SK-N-SH treated with all-trans-retinoic acid at 6 μM for 48 hours (cell line): Measurements from ENCODE around the gene COPS9.
A peak's percentile ranks its signal among the peaks of the same experiment; 100 is the strongest.

ENCODE experiments used
- ATAC-seq: fragments of 200-7000 bp; cut with Tn5 transposase; 3 replicates; pipeline ENCODE4 v1.9.1; 2020; ENCODE audit warnings: mild to moderate bottlenecking, moderate library complexity
- ARNTL ChIP-seq: fragments of 450-650 bp; formaldehyde crosslinking; IDR thresholded peaks from 2 replicates; pipeline ENCODE4 v1.5.0; 2020; ENCODE audit warnings: low read depth, mild to moderate bottlenecking, moderate library complexity, borderline replicate concordance
- BACH2 ChIP-seq: fragments of 250-450 bp; sonication (Bioruptor Pico); IDR thresholded peaks from 2 replicates; pipeline ENCODE4 v1.9.0; 2021; ENCODE audit warnings: mild to moderate bottlenecking, borderline replicate concordance
- CREB5 ChIP-seq: fragments of 250-450 bp; sonication (Bioruptor Pico); IDR thresholded peaks from 2 replicates; pipeline ENCODE4 v1.5.1; 2020; ENCODE audit warnings: low read depth, mild to moderate bottlenecking, moderate library complexity
- CSRNP3 ChIP-seq: fragments of 250-450 bp; sonication (Bioruptor Pico); IDR thresholded peaks from 2 replicates; pipeline ENCODE4 v1.5.1; 2021; ENCODE audit warnings: mild to moderate bottlenecking, moderate library complexity
- ESRRG ChIP-seq: fragments of 250-450 bp; sonication (Bioruptor Pico); IDR thresholded peaks from 2 replicates; pipeline ENCODE4 v1.6.1; 2021; ENCODE audit warnings: mild to moderate bottlenecking
- GLIS3 ChIP-seq: fragments of 250-450 bp; sonication (Bioruptor Pico); IDR thresholded peaks from 2 replicates; pipeline ENCODE4 v1.5.0; 2020; ENCODE audit warnings: mild to moderate bottlenecking, moderate library complexity
- OSR1 ChIP-seq: fragments of 250-450 bp; sonication (Bioruptor Pico); IDR thresholded peaks from 2 replicates; pipeline ENCODE4 v1.8.0; 2022; ENCODE audit warnings: moderate library complexity, mild to moderate bottlenecking, inconsistent platforms
- PATZ1 ChIP-seq: fragments of 250-450 bp; sonication (Bioruptor Pico); IDR thresholded peaks from 2 replicates; pipeline ENCODE4 v1.8.0; 2020; ENCODE audit warnings: mild to moderate bottlenecking, moderate library complexity, borderline replicate concordance
- POU6F1 ChIP-seq: fragments of 250-450 bp; sonication (Bioruptor Pico); IDR thresholded peaks from 2 replicates; pipeline ENCODE4 v1.8.0; 2021; ENCODE audit warnings: low read depth, mild to moderate bottlenecking, moderate library complexity, borderline replicate concordance
- PPARA ChIP-seq: fragments of 250-450 bp; sonication (Bioruptor Pico); IDR thresholded peaks from 2 replicates; pipeline ENCODE4 v1.5.0; 2020; ENCODE audit warnings: mild to moderate bottlenecking, borderline replicate concordance
- RARB ChIP-seq: fragments of 250-450 bp; sonication (Bioruptor Pico); IDR thresholded peaks from 2 replicates; pipeline ENCODE4 v1.8.0; 2021; ENCODE audit warnings: mild to moderate bottlenecking, moderate library complexity
- SNAI2 ChIP-seq: fragments of 250-450 bp; sonication (Bioruptor Pico); IDR thresholded peaks from 2 replicates; pipeline ENCODE4 v1.5.0; 2020; ENCODE audit warnings: mild to moderate bottlenecking, moderate library complexity
- TOX ChIP-seq: fragments of 250-450 bp; sonication (Bioruptor Pico); IDR thresholded peaks from 2 replicates; pipeline ENCODE4 v1.8.0; 2021; ENCODE audit warnings: mild to moderate bottlenecking, moderate library complexity, borderline replicate concordance
- TSHZ2 ChIP-seq: fragments of 250-450 bp; sonication (Bioruptor Pico); IDR thresholded peaks from 2 replicates; pipeline ENCODE4 v1.5.0; 2020; ENCODE audit warnings: mild to moderate bottlenecking, moderate library complexity
- ZFP3 ChIP-seq: fragments of 250-450 bp; sonication (Bioruptor Pico); IDR thresholded peaks from 2 replicates; pipeline ENCODE4 v1.5.0; 2020; ENCODE audit warnings: mild to moderate bottlenecking, moderate library complexity
- ZFP30 ChIP-seq: fragments of 450-650 bp; formaldehyde crosslinking; IDR thresholded peaks from 2 replicates; pipeline ENCODE4 v1.5.0; 2022; ENCODE audit warnings: mild to moderate bottlenecking, moderate library complexity
- ZNF565 ChIP-seq: fragments of 450-650 bp; formaldehyde crosslinking; conservative IDR thresholded peaks from 2 replicates; pipeline ENCODE4 v1.5.0; 2020; ENCODE audit warnings: low read depth, mild to moderate bottlenecking, moderate library complexity
- ZNF8 ChIP-seq: fragments of 450-650 bp; formaldehyde crosslinking; IDR thresholded peaks from 2 replicates; pipeline ENCODE4 v1.5.0; 2020; ENCODE audit warnings: mild to moderate bottlenecking, moderate library complexity

The COPS9 gene

GRCh38 chr2:240144649-240145261, 8.7 kb upstream of the COPS9 start:
- no peak for ATAC-seq
- no peak for TF ChIP-seq CREB5 (CRISPR knock-in tag)
- TF ChIP-seq ZNF565 (CRISPR knock-in tag): no peak

- peak; percentile 97 for ATAC-seq
- TF ChIP-seq BACH2 (CRISPR knock-in tag) (no peak), TOX (CRISPR knock-in tag) (no peak), PATZ1 (CRISPR knock-in tag) (no peak), RARB (CRISPR knock-in tag) (no peak), TSHZ2 (CRISPR knock-in tag) (no peak), ESRRG (CRISPR knock-in tag) (no peak), ZFP3 (CRISPR knock-in tag) (no peak), CREB5 (CRISPR knock-in tag) (no peak), ZFP30 (CRISPR knock-in tag) (no peak), POU6F1 (CRISPR knock-in tag) (no peak), OSR1 (CRISPR knock-in tag) (no peak), PPARA (CRISPR knock-in tag) (no peak), ARNTL (CRISPR knock-in tag) (no peak)
- TF ChIP-seq, all 23 proteins: peak for 0
These were observed 7.9 kb upstream of the COPS9 start for GRCh38 chr2:240143801-240144648.

- no peak; the same call in 2 of the 3 replicates for ATAC-seq
- TF ChIP-seq CSRNP3 (CRISPR knock-in tag) (no peak), ZNF8 (no peak), RARB (CRISPR knock-in tag) (no peak), GLIS3 (CRISPR knock-in tag) (no peak), POU6F1 (CRISPR knock-in tag) (no peak), SNAI2 (CRISPR knock-in tag) (no peak), ZFP30 (CRISPR knock-in tag) (no peak), ZFP3 (CRISPR knock-in tag) (no peak)
These were observed 7.2 kb upstream of the COPS9 start for GRCh38 chr2:240143276-240143675.
